ENCODE results near the gene TMEM252. TPM values are rescaled to one million over a fixed set of nuclear protein-coding genes. Genes with fewer than 3 reads are reported as not detected.

The TMEM252 gene
- total and polyA plus RNA-seq, 4 donors = not detected

- Histone ChIP-seq H3K4me3 (no peak overlapping the region), H3K4me1 (ENCODE audit: control insufficient read depth in 5 of 5, insufficient read depth in 5 of 5, low read length in 5 of 5) (no peaks in the 10 kb centered on the region), H3K27ac (ENCODE audit: low read depth in 1 of 2, low read length in 1 of 2) (no peak overlapping the region), H3K27me3 (ENCODE audit: control insufficient read depth in 3 of 3, insufficient read depth in 3 of 3, low read length in 2 of 3) (no peaks in the 10 kb centered on the region), H3K9ac (ENCODE audit: insufficient read depth in 1 of 2, low read length in 2 of 2) (no peak overlapping the region), H3K9me3 (ENCODE audit: control insufficient read depth in 4 of 4, insufficient read depth in 3 of 4, low read length in 3 of 4) (no peaks in the 10 kb centered on the region), H3K36me3 (ENCODE audit: control insufficient read depth in 4 of 4, insufficient read depth in 4 of 4, low read length in 4 of 4) (no peaks in the 10 kb centered on the region)
- DNase-seq = no peak
- WGBS, 2 donors = 92 to 97% methylated on average over 3 of the region's 3 CpGs
- no peak for ATAC-seq (ENCODE audit: insufficient read depth, low FRiP score)
- TF ChIP-seq CTCF (IDR thresholded peaks at IDR 0.05; ENCODE audit: control extremely low read depth, extremely low read depth) = no peak
These were observed 41.0 kb upstream of the TMEM252 start for GRCh38 chr9:68581696-68582095.

- Histone ChIP-seq H3K9me3 (ENCODE audit: control insufficient read depth in 4 of 4, insufficient read depth in 3 of 4, low read length in 3 of 4) (no peaks in the 10 kb centered on the region), H3K27me3 (ENCODE audit: control insufficient read depth in 3 of 3, insufficient read depth in 3 of 3, low read length in 2 of 3) (no peaks in the 10 kb centered on the region), H3K4me1 (ENCODE audit: control insufficient read depth in 5 of 5, insufficient read depth in 5 of 5, low read length in 5 of 5) (no peaks in the 10 kb centered on the region), H3K27ac (ENCODE audit: low read depth in 1 of 2, low read length in 1 of 2) (no peak overlapping the region), H3K4me3 (no peak overlapping the region), H3K9ac (ENCODE audit: insufficient read depth in 1 of 2, low read length in 2 of 2) (no peak overlapping the region), H3K36me3 (ENCODE audit: control insufficient read depth in 4 of 4, insufficient read depth in 4 of 4, low read length in 4 of 4) (no peaks in the 10 kb centered on the region)
- no peak for TF ChIP-seq CTCF (IDR thresholded peaks at IDR 0.05; ENCODE audit: control extremely low read depth, extremely low read depth)
- ATAC-seq (ENCODE audit: insufficient read depth, low FRiP score) = no peak
- DNase-seq = no peak
- 73 to 84% methylated on average over 7 of the region's 7 CpGs for WGBS, 2 donors
These were observed 37.3 kb upstream of the TMEM252 start for GRCh38 chr9:68577774-68578591.

- H3K4me1 ChIP-seq (ENCODE audit: control insufficient read depth in 5 of 5, insufficient read depth in 5 of 5, low read length in 5 of 5) = no peaks in the 10 kb centered on the region
- H3K9ac ChIP-seq (ENCODE audit: insufficient read depth in 1 of 2, low read length in 2 of 2) = no peak overlapping the region
- no peaks in the 10 kb centered on the region for H3K9me3 ChIP-seq (ENCODE audit: control insufficient read depth in 4 of 4, insufficient read depth in 3 of 4, low read length in 3 of 4)
- no peaks in the 10 kb centered on the region for H3K27me3 ChIP-seq (ENCODE audit: control insufficient read depth in 3 of 3, insufficient read depth in 3 of 3, low read length in 2 of 3)
- H3K27ac ChIP-seq (ENCODE audit: low read depth in 1 of 2, low read length in 1 of 2) = no peak overlapping the region
- H3K36me3 ChIP-seq (ENCODE audit: control insufficient read depth in 4 of 4, insufficient read depth in 4 of 4, low read length in 4 of 4) = no peaks in the 10 kb centered on the region
- DNase-seq = no peak
- no peak for TF ChIP-seq CTCF (IDR thresholded peaks at IDR 0.05; ENCODE audit: control extremely low read depth, extremely low read depth)
- no peak overlapping the region for H3K4me3 ChIP-seq
- no peak for ATAC-seq (ENCODE audit: insufficient read depth, low FRiP score)
- 74% methylated on average over 5 of the region's 5 CpGs for WGBS, 2 donors
These were observed 35.1 kb upstream of the TMEM252 start for GRCh38 chr9:68575817-68576216.
